T-cell (primary cell): ENCODE data around the gene CRYGN. TPM values are rescaled to one million over a fixed set of nuclear protein-coding genes. Genes with fewer than 3 reads are reported as not detected.

Source experiments
- ATAC-seq, 4 experiments: fragments of 200-7000 bp in 3 of 4; fragments of 150-1000 bp in 1 of 4; cut with Tn5 transposase; replicated peaks in 1 of 4; 1 replicate in 3 of 4; 2 replicates in 1 of 4; pipeline ENCODE4 v1.10.0; 2021; ENCODE audit warnings: moderate library complexity in 3 of 4, mild to moderate bottlenecking in 2 of 4, moderate number of reproducible peaks in 1 of 4
- CTCF ChIA-PET, 2 donors: fragments of 300-600 bp; sonication (Branson Sonifier 250); formaldehyde crosslinking; loops; one replicate each; lab custom pipeline; 2022; ENCODE audit warnings: antibody characterized with exemption in 2 of 2; lab: Charles Lee
- POLR2A ChIA-PET, 2 donors: fragments of 300-600 bp; sonication (Branson Sonifier 250); formaldehyde crosslinking; loops; one replicate each; lab custom pipeline; 2022; ENCODE audit warnings: antibody characterized with exemption in 2 of 2; lab: Charles Lee
- DNase-seq, 35 experiments: peaks; one replicate each; pipeline versions ENCODE4 v3.0.0 to v3.0.0-alpha.2; 2013 to 2023
- H3K27ac ChIP-seq: one replicate; pipeline ENCODE4 v1.5.1; 2013; ENCODE audit warnings: low read length
- H3K27me3 ChIP-seq, 2 experiments: replicated peaks in 1 of 2; 1 replicate in 1 of 2; 2 replicates in 1 of 2; pipeline versions ENCODE4 v1.6.1 to v1.7.0; 2013; ENCODE audit warnings: low read length in 1 of 2, mixed read lengths in 1 of 2; ENCODE audit not compliant: control insufficient read depth in 2 of 2, insufficient read depth in 2 of 2; ENCODE audit errors: extremely low read depth in 1 of 2
- H3K36me3 ChIP-seq, 2 donors: 1 replicate in 1 of 2; 2 replicates in 1 of 2; pipeline versions ENCODE4 v1.6.1 to v1.7.0; 2013; ENCODE audit warnings: low read length in 1 of 2; ENCODE audit not compliant: control insufficient read depth in 2 of 2, insufficient read depth in 1 of 2; ENCODE audit errors: extremely low read depth in 1 of 2
- H3K4me1 ChIP-seq, 2 experiments: 1 replicate in 1 of 2; 2 replicates in 1 of 2; pipeline versions ENCODE4 v1.6.1 to v1.7.0; 2013; ENCODE audit warnings: low read length in 2 of 2, mixed read lengths in 1 of 2; ENCODE audit not compliant: insufficient read depth in 2 of 2, control insufficient read depth in 1 of 2; ENCODE audit errors: extremely low read depth in 1 of 2
- H3K4me3 ChIP-seq, 2 donors: 1 replicate in 1 of 2; 2 replicates in 1 of 2; pipeline versions ENCODE4 v1.5.1 to v1.7.0; 2013; ENCODE audit warnings: mild to moderate bottlenecking in 2 of 2, low read length in 1 of 2, moderate library complexity in 1 of 2; ENCODE audit not compliant: control insufficient read depth in 1 of 2; ENCODE audit errors: extremely low read depth in 1 of 2
- H3K9me3 ChIP-seq: 2 replicates; pipeline ENCODE4 v1.7.0; 2013
- H3K27ac Mint-ChIP-seq, 2 donors: one replicate each; pipeline ENCODE4 v1.8.0; 2020 to 2021; ENCODE audit warnings: mild to moderate bottlenecking in 2 of 2, mixed read lengths in 2 of 2
- H3K27me3 Mint-ChIP-seq, 2 donors: one replicate each; pipeline ENCODE4 v1.8.0; 2021 to 2022; ENCODE audit warnings: mixed read lengths in 2 of 2
- H3K36me3 Mint-ChIP-seq: one replicate; pipeline ENCODE4 v1.8.0; 2021; ENCODE audit warnings: mixed read lengths
- H3K4me1 Mint-ChIP-seq, 3 donors: one replicate each; pipeline ENCODE4 v1.8.0; 2020 to 2022; ENCODE audit warnings: mixed read lengths in 3 of 3, mild to moderate bottlenecking in 1 of 3
- H3K4me3 Mint-ChIP-seq, 3 donors: one replicate each; pipeline ENCODE4 v1.8.0; 2020 to 2022; ENCODE audit warnings: mild to moderate bottlenecking in 3 of 3, mixed read lengths in 3 of 3, moderate library complexity in 3 of 3
- H3K9me3 Mint-ChIP-seq, 3 donors: one replicate each; pipeline ENCODE4 v1.8.0; 2020 to 2022; ENCODE audit warnings: mixed read lengths in 3 of 3
- WGBS: methylation state at CpG from one replicate; pipeline ENCODE4 v1.1.5; 2013; ENCODE audit warnings: missing lambda C conversion rate; ENCODE audit not compliant: insufficient coverage; 5-methylcytosine and 5-hydroxymethylcytosine counted together
- total RNA-seq, 35 experiments: library from RNA in 6 of 35; stranded (reverse) in 6 of 35; fragments of 120-200 nt in 1 of 35; gene quantifications; one replicate each; pipeline versions ENCODE4 v1.2.1 to v1.2.4 and lab custom pipeline; 2013 to 2026

Gene CRYGN
- total RNA-seq, 5 donors from 2014 or later (not counting 1 experiment from before 2014, with no cell fraction given), result 0.98 to 1.8 (median 1.0) TPM; not detected in 2

- H3K36me3 Mint-ChIP-seq, result no peaks in the 10 kb centered on the region
Measured at GRCh38 chr7:151435103-151435916, 4.6 kb downstream of the CRYGN start.

GRCh38 chr7:151434549-151434948 is 5.4 kb downstream of the CRYGN start:
- CTCF ChIA-PET, result interaction anchor here in 1 of 2 donors (0.6 kb wide), 1 partner anchor 272 kb away, joined by 8 read pairs; no protein-coding TSS in a partner anchor
- no peaks in the 10 kb centered on the region for H3K9me3 Mint-ChIP-seq
- ATAC-seq (no peak), DNase-seq (no peak)
- Histone ChIP-seq H3K27me3 (peaks cover 0 to 8% of the 10 kb centered on the region in 2 experiments), H3K27ac (no peak overlapping the region), H3K4me3 (no peak overlapping the region), H3K9me3 (no peaks in the 10 kb centered on the region), H3K4me1 (peaks cover 22 to 58% of the 10 kb centered on the region in 2 experiments), H3K36me3 (peaks cover 0 to 2% of the 10 kb centered on the region in 2 donors)
- peak overlapping the region in 1 of 2 donors; percentile 7 for H3K27ac Mint-ChIP-seq
- POLR2A ChIA-PET, result no interaction called here
- 87% methylated on average over 3 of the region's 4 CpGs for WGBS
- no peak overlapping the region for H3K4me3 Mint-ChIP-seq
- H3K27me3 Mint-ChIP-seq, result no peaks in the 10 kb centered on the region
- H3K36me3 Mint-ChIP-seq, result no peaks in the 10 kb centered on the region
- peaks cover 45 to 50% (median 45%) of the 10 kb centered on the region in 3 donors for H3K4me1 Mint-ChIP-seq

More at GRCh38 chr7:151435103-151435916, 4.6 kb downstream of the CRYGN start:
- Mint-ChIP-seq H3K4me3 (no peak overlapping the region), H3K9me3 (no peaks in the 10 kb centered on the region), H3K4me1 (peaks cover 39 to 47% (median 41%) of the 10 kb centered on the region in 3 donors), H3K27ac (peak overlapping the region in 1 of 2 donors; percentile 7), H3K27me3 (peaks cover 0 to 1% of the 10 kb centered on the region in 2 donors)
- ATAC-seq (no peak), DNase-seq (no peak)
- Histone ChIP-seq H3K36me3 (peaks cover 0 to 2% of the 10 kb centered on the region in 2 donors), H3K4me1 (peaks cover 20 to 57% of the 10 kb centered on the region in 2 experiments), H3K27ac (no peak overlapping the region), H3K4me3 (no peak overlapping the region), H3K27me3 (peaks cover 0 to 11% of the 10 kb centered on the region in 2 experiments), H3K9me3 (no peaks in the 10 kb centered on the region)
- 92% methylated on average over 13 of the region's 20 CpGs for WGBS
- CTCF ChIA-PET, result interaction anchor here in 1 of 2 donors (0.6 kb wide), 1 partner anchor 272 kb away, joined by 8 read pairs; no protein-coding TSS in a partner anchor
- POLR2A ChIA-PET, result no interaction called here

- peak overlapping the region; percentile 63 for H3K27ac ChIP-seq
- ATAC-seq, result no peak
- peaks cover 26 to 58% of the 10 kb centered on the region in 2 experiments for H3K4me1 ChIP-seq
Measured at GRCh38 chr7:151433721-151434400, 6.1 kb downstream of the CRYGN start.

DNA sequence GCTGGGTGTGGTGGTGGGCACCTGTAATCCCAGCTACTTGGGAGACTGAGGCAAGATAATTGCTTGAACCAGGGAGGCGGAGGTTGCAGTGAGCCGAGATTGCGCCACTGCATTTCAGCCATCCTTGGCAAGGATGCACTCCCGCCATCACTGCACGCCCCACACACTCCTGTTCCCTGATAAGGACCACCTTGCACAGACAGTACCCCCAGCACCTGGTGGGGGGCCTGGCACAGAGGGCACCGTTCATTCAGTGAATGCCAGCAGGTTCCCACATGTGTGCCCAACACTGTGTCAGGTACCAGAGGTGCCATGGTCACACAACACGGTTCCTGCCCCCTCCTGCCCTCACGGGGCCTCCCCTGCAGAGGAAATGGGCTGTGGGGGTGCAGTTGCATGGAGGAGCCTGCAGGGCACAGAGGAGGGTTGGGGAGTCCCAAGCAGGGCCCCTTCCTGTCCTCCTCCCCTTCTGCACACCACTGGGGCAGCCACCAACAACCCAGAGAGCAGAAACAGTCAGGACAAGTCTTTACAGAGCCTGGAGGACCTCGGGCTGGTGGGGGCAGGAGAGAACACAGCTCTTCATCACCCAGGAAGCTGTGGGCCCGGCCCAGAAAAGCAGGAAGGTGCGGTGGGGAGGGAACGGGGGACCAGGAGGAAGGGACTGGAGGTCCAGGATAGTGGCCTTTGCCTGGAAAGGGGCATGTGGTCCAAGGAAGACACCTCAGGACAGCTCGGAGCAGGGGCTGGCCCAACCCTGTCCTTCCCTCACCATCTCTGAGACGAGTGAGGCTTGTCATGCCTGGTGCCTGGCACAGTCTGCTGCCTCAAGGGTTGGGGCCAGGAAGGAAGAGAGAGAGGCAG is 7.1 kb downstream of the CRYGN start:
- peak; percentile 49 to 65 (median 58) for ATAC-seq
- peaks cover 35 to 63% of the 10 kb centered on the region in 2 experiments for H3K4me1 ChIP-seq
- peak overlapping the region in 2 of 3 donors; percentile 34 to 69 for H3K4me3 Mint-ChIP-seq
- H3K36me3 Mint-ChIP-seq, result no peaks in the 10 kb centered on the region
- peak overlapping the region; percentile 63 for H3K27ac ChIP-seq
- peak overlapping the region; percentile 86 to 90 for H3K27ac Mint-ChIP-seq
- peaks cover 0 to 2% of the 10 kb centered on the region in 2 donors for H3K36me3 ChIP-seq
- POLR2A ChIA-PET, result no interaction called here
- peaks cover 49 to 57% (median 55%) of the 10 kb centered on the region in 3 donors for H3K4me1 Mint-ChIP-seq
- peak in 34 of 35 experiments; percentile 24 to 74 (median 52) for DNase-seq
- CTCF ChIA-PET, result interaction anchor here in 1 of 2 donors (0.8 kb wide), 1 partner anchor 15 kb away, joined by 3 read pairs; no protein-coding TSS in a partner anchor
- H3K27me3 Mint-ChIP-seq, result no peaks in the 10 kb centered on the region
- H3K4me3 ChIP-seq, result peak overlapping the region in 1 of 2 donors; percentile 29
- no peaks in the 10 kb centered on the region for H3K9me3 ChIP-seq
- no peaks in the 10 kb centered on the region for H3K9me3 Mint-ChIP-seq
- H3K27me3 ChIP-seq, result no peaks in the 10 kb centered on the region
- WGBS, result 51% methylated on average over 9 of the region's 14 CpGs

More at GRCh38 chr7:151433721-151434400, 6.1 kb downstream of the CRYGN start:
- no peaks in the 10 kb centered on the region for H3K9me3 ChIP-seq
- H3K36me3 ChIP-seq, result peaks cover 0 to 2% of the 10 kb centered on the region in 2 donors
- Mint-ChIP-seq H3K4me1 (peaks cover 45 to 50% (median 47%) of the 10 kb centered on the region in 3 donors), H3K9me3 (no peaks in the 10 kb centered on the region), H3K36me3 (no peaks in the 10 kb centered on the region), H3K4me3 (peak overlapping the region in 1 of 3 donors; percentile 69), H3K27me3 (no peaks in the 10 kb centered on the region), H3K27ac (peak overlapping the region; percentile 86 to 90)
- WGBS, result 97% methylated on average over 13 of the region's 15 CpGs
- no peak overlapping the region for H3K4me3 ChIP-seq
- ChIA-PET CTCF (interaction anchor here in 1 of 2 donors (0.8 kb wide), 1 partner anchor 14 kb away, joined by 3 read pairs; no protein-coding TSS in a partner anchor), POLR2A (no interaction called here)
- peaks cover 0 to under 1% of the 10 kb centered on the region in 2 experiments for H3K27me3 ChIP-seq
- DNase-seq, result no peak

GRCh38 chr7:151431768-151432311 is 8.1 kb downstream of the CRYGN start:
- no peak for ATAC-seq
- CTCF ChIA-PET, result no interaction called here
- no peak for DNase-seq
- peaks cover 50 to 62% (median 62%) of the 10 kb centered on the region in 3 donors for H3K4me1 Mint-ChIP-seq
- Histone ChIP-seq H3K4me1 (peaks cover 42 to 74% of the 10 kb centered on the region in 2 experiments), H3K27me3 (peaks cover 0 to 6% of the 10 kb centered on the region in 2 experiments), H3K27ac (no peak overlapping the region), H3K4me3 (no peak overlapping the region), H3K9me3 (no peaks in the 10 kb centered on the region), H3K36me3 (peaks cover 0 to 2% of the 10 kb centered on the region in 2 donors)
- H3K27ac Mint-ChIP-seq, result peak overlapping the region; percentile 55 to 70
- H3K27me3 Mint-ChIP-seq, result no peaks in the 10 kb centered on the region
- WGBS, result 98% methylated on average over 24 of the region's 25 CpGs
- H3K36me3 Mint-ChIP-seq, result no peaks in the 10 kb centered on the region
- peak overlapping the region in 1 of 3 donors; percentile 24 for H3K4me3 Mint-ChIP-seq
- POLR2A ChIA-PET, result no interaction called here
- H3K9me3 Mint-ChIP-seq, result no peaks in the 10 kb centered on the region
